ENCODE data around the gene XPC. TPM values are rescaled to one million over a fixed set of nuclear protein-coding genes. Genes with fewer than 3 reads are reported as not detected.

XPC gene
- total and polyA plus RNA-seq, 2 of the 8 experiments (the other 6 are each of a cell fraction or from before 2014, with no cell fraction given), result 8.8 to 27.3 TPM

- Histone ChIP-seq H3K23me2 (ENCODE audit: low read depth, low read length) (peaks cover 12% of the 10 kb centered on the region), H4K8ac (ENCODE audit: extremely low read depth, insufficient read depth, low read length) (no peak overlapping the region), H2AFZ (ENCODE audit: low read length) (no peak overlapping the region), H3K27me3 (replicated peaks in 1 of 4; ENCODE audit: control insufficient read depth in 3 of 4, extremely low read depth in 1 of 4, insufficient read depth in 3 of 4, low read length in 3 of 4) (no peaks in the 10 kb centered on the region), H3K4me2 (ENCODE audit: insufficient read depth in 1 of 2, low read depth in 2 of 2, low read length in 2 of 2) (no peak overlapping the region), H3K23ac (ENCODE audit: insufficient read length) (no peak overlapping the region), H3K79me2 (ENCODE audit: control insufficient read depth in 1 of 2, insufficient read depth in 2 of 2, low read length in 2 of 2) (peaks cover 7 to 27% of the 10 kb centered on the region in 2 experiments), H3K14ac (ENCODE audit: insufficient read length) (no peak overlapping the region), H4K5ac (ENCODE audit: insufficient read length, low read depth, low read length) (no peak overlapping the region), H3K79me1 (ENCODE audit: low read depth, low read length) (peaks cover 9% of the 10 kb centered on the region), H3K56ac (replicated peaks; ENCODE audit: insufficient read length, low read depth, low read length) (no peak overlapping the region), H3K36me3 (ENCODE audit: control insufficient read depth in 2 of 4, insufficient read depth in 4 of 4, low read length in 3 of 4) (peaks cover 10 to 28% (median 18%) of the 10 kb centered on the region in 4 experiments), H2BK5ac (ENCODE audit: low read depth, low read length) (no peak overlapping the region), H2AK5ac (ENCODE audit: low read depth, low read length) (no peak overlapping the region), H4K91ac (replicated peaks; ENCODE audit: insufficient read length, low read length) (no peak overlapping the region), H3K4me1 (replicated peaks in 1 of 4; ENCODE audit: control insufficient read depth in 3 of 4, insufficient read depth in 4 of 4, low read length in 3 of 4) (peaks cover 0 to 10% (median 7%) of the 10 kb centered on the region in 4 experiments; a peak in 6 of 7 replicates), H2BK12ac (ENCODE audit: low read depth, low read length) (no peak overlapping the region), H4K20me1 (replicated peaks in 1 of 2; ENCODE audit: control insufficient read depth in 1 of 2, insufficient read depth in 2 of 2, low read length in 2 of 2) (peaks cover 2 to 15% of the 10 kb centered on the region in 2 experiments), H3K27ac (ENCODE audit: low read depth, low read length) (no peak overlapping the region), H3K4me3 (ENCODE audit: extremely low read depth in 1 of 4, insufficient read depth in 2 of 4, low read depth in 3 of 4, low read length in 4 of 4) (no peak overlapping the region), H2BK120ac (replicated peaks; ENCODE audit: low read depth, low read length) (no peak overlapping the region), H3K18ac (ENCODE audit: extremely low read depth, low read length) (no peak overlapping the region), H3K4ac (replicated peaks; ENCODE audit: insufficient read length, low read depth, low read length) (no peak overlapping the region), H2BK15ac (ENCODE audit: low read length) (no peak overlapping the region), H2BK20ac (ENCODE audit: low read length) (no peak overlapping the region), H3K9ac (replicated peaks in 1 of 4; ENCODE audit: extremely low read depth in 1 of 4, low read depth in 3 of 4, low read length in 3 of 4) (no peak overlapping the region), H3K9me3 (ENCODE audit: insufficient read depth in 2 of 2, low read depth in 1 of 2, low read length in 1 of 2) (no peaks in the 10 kb centered on the region)
- no peak for DNase-seq (ENCODE audit: low read depth in 1 of 2, low spot score in 2 of 2)
- CTCF ChIA-PET (ENCODE audit: partially characterized antibody), result interaction anchor here (0.9 to 1.6 kb wide), 5 partner anchors 14 to 232 kb away, joined by 3 to 5 read pairs (median 3); no protein-coding TSS in a partner anchor
- TF ChIP-seq KDM1A (IDR thresholded peaks at IDR 0.05; ENCODE audit: borderline replicate concordance, low read length), result peak; percentile 60; the same call in 1 of the 2 replicates
- no peak for TF ChIP-seq POLR2A (IDR thresholded peaks at IDR 0.05; ENCODE audit: control extremely low read depth in 1 of 2, low read depth in 2 of 2, low read length in 2 of 2)
- WGBS, 2 experiments (ENCODE audit: extremely low coverage in 1 of 2, insufficient coverage in 1 of 2, insufficient read length in 1 of 2, insufficient replicate concordance in 2 of 2, low coverage in 1 of 2, low lambda C conversion rate in 2 of 2, missing lambda C conversion rate in 1 of 2), result 91% methylated on average over 5 of the region's 5 CpGs; no CpG with 5 or more reads in 1 of the 2 experiments
- POLR2A ChIA-PET (ENCODE audit: partially characterized antibody), result interaction anchor here (1.8 kb wide), 1 partner anchor 17 kb away, joined by 7 read pairs; no protein-coding TSS in a partner anchor
- no peak for FAIRE-seq
Measured at GRCh38 chr3:14128724-14129123, 49.7 kb downstream of the XPC start.

Data from H1 (cell line).